Inflammatory macrophage treated with lipopolysaccharide for 4 hours (primary cell): ENCODE results near the gene NYNRIN.
A peak's percentile ranks its signal among the peaks of the same experiment; 100 is the strongest.
"Not testable (repeated sequence)": the region's sequence is repeated elsewhere in the genome, so short reads cannot be mapped to it uniquely, and the experiment has no call there.

ENCODE experiments used
- DNase-seq: peaks from one replicate; pipeline ENCODE4 v3.0.0-alpha.2; 2020

The NYNRIN gene

GRCh38 chr14:24434676-24435075 is 35.9 kb downstream of the NYNRIN start:
- no peak for DNase-seq

GRCh38 chr14:24435192-24435810 is 36.5 kb downstream of the NYNRIN start:
- DNase-seq, result no peak

GRCh38 chr14:24435998-24436354 is 37.2 kb downstream of the NYNRIN start:
- no peak for DNase-seq

GRCh38 chr14:24436355-24437019 is 37.7 kb downstream of the NYNRIN start:
- DNase-seq, result peak; percentile 61

GRCh38 chr14:24437020-24437735 is 38.4 kb downstream of the NYNRIN start:
- DNase-seq, result no peak

GRCh38 chr14:24437736-24438067 is 38.9 kb downstream of the NYNRIN start:
- DNase-seq, result no peak

GRCh38 chr14:24438223-24439097 is 39.7 kb downstream of the NYNRIN start:
- peak; percentile 84 for DNase-seq

- no peak for DNase-seq
Measured at GRCh38 chr14:24439257-24439656, 40.5 kb downstream of the NYNRIN start.

- no peak for DNase-seq
Measured at GRCh38 chr14:24439830-24440605, 41.2 kb downstream of the NYNRIN start.

- no peak for DNase-seq
Measured at GRCh38 chr14:24440606-24441399, 42.0 kb downstream of the NYNRIN start.

GRCh38 chr14:24441485-24441884 is 42.7 kb downstream of the NYNRIN start:
- DNase-seq, result no peak

GRCh38 chr14:24441904-24442239 is 43.1 kb downstream of the NYNRIN start:
- no peak for DNase-seq

GRCh38 chr14:24442240-24443052 is 43.6 kb downstream of the NYNRIN start, which contains the start of gene SDR39U1:
Gene SDR39U1 (minus strand): TSS chr14:24442776. CDS start chr14:24442769, 7 bp downstream.
- peak; percentile 99 for DNase-seq

GRCh38 chr14:24443053-24443665 is 44.4 kb downstream of the NYNRIN start:
- peak; percentile 48 for DNase-seq

- DNase-seq, result not testable (repeated sequence)
Measured at GRCh38 chr14:24450828-24451227, 52.0 kb downstream of the NYNRIN start.

- no peak for DNase-seq
Measured at GRCh38 chr14:24456980-24457379, 58.2 kb downstream of the NYNRIN start.

- DNase-seq, result no peak
Measured at GRCh38 chr14:24458736-24459135, 59.9 kb downstream of the NYNRIN start.

- no peak for DNase-seq
Measured at GRCh38 chr14:24459331-24459730, 60.5 kb downstream of the NYNRIN start.

- no peak for DNase-seq
Measured at GRCh38 chr14:24461336-24461735, 62.5 kb downstream of the NYNRIN start.
